GM21360 (cell line): ENCODE measurements around the gene ATG101.
"Not testable (repeated sequence)": the region's sequence is repeated elsewhere in the genome, so short reads cannot be mapped to it uniquely, and the experiment has no call there.

Experiments
- ATAC-seq: cut with Tn5 transposase; IDR thresholded peaks from one replicate; pipeline ENCODE4 v1.9.1; 2021; ENCODE audit warnings: mild to moderate bottlenecking, moderate library complexity; ENCODE audit not compliant: unreplicated experiment

ATG101 gene

GRCh38 chr12:52093346-52093745 lies 23.6 kb downstream of the ATG101 start:
- no peak for ATAC-seq

- ATAC-seq: no peak
These were observed 26.7 kb downstream of the ATG101 start for GRCh38 chr12:52096332-52097044.

GRCh38 chr12:52097045-52097666 lies 27.4 kb downstream of the ATG101 start:
- no peak for ATAC-seq

- ATAC-seq: not testable (repeated sequence)
These were observed 34.8 kb downstream of the ATG101 start for GRCh38 chr12:52104431-52105089.

GRCh38 chr12:52116222-52117125 lies 46.7 kb downstream of the ATG101 start:
- not testable (repeated sequence) for ATAC-seq

GRCh38 chr12:52117806-52118475 lies 48.2 kb downstream of the ATG101 start:
- ATAC-seq: not testable (repeated sequence)

GRCh38 chr12:52119398-52120254 lies 49.8 kb downstream of the ATG101 start:
- no peak for ATAC-seq

- no peak for ATAC-seq
These were observed 51.4 kb downstream of the ATG101 start for GRCh38 chr12:52120951-52121823.

- no peak for ATAC-seq
These were observed 52.2 kb downstream of the ATG101 start for GRCh38 chr12:52121824-52122539.

GRCh38 chr12:52122540-52122871 lies 52.7 kb downstream of the ATG101 start:
- no peak for ATAC-seq

- ATAC-seq: no peak
These were observed 53.1 kb downstream of the ATG101 start for GRCh38 chr12:52122904-52123303.

- no peak for ATAC-seq
These were observed 53.9 kb downstream of the ATG101 start for GRCh38 chr12:52123487-52124186.

GRCh38 chr12:52125476-52125900 lies 55.7 kb downstream of the ATG101 start:
- ATAC-seq: no peak

- ATAC-seq: no peak
These were observed 56.3 kb downstream of the ATG101 start for GRCh38 chr12:52126050-52126604.
